ENCODE measurements around the gene NOX3. TPM values are rescaled to one million over a fixed set of nuclear protein-coding genes. Genes with fewer than 3 reads are reported as not detected.

The NOX3 gene
- total RNA-seq, 1 donor from 2014 or later, result not detected

GRCh38 chr6:155450240-155450581, 5.4 kb downstream of the NOX3 start:
- DNase-seq (no peak), ATAC-seq (no peak)
- H3K4me3 ChIP-seq, result no peak overlapping the region
- H3K9me3 ChIP-seq, result no peaks in the 10 kb centered on the region
- no peaks in the 10 kb centered on the region for H3K27me3 ChIP-seq (ENCODE audit: low read depth)
- no peaks in the 10 kb centered on the region for H3K36me3 ChIP-seq
- H3K27ac ChIP-seq, result no peak overlapping the region
- H3K4me1 ChIP-seq, result peaks cover 6% of the 10 kb centered on the region
- TF ChIP-seq CTCF (IDR thresholded peaks at IDR 0.05), result no peak
- intact Hi-C loops (cut with DNase I), result no loop called here

- Histone ChIP-seq H3K27ac (no peak overlapping the region), H3K4me1 (peaks cover 6% of the 10 kb centered on the region), H3K9me3 (no peaks in the 10 kb centered on the region), H3K4me3 (no peak overlapping the region), H3K36me3 (no peaks in the 10 kb centered on the region), H3K27me3 (ENCODE audit: low read depth) (no peaks in the 10 kb centered on the region)
- TF ChIP-seq CTCF (IDR thresholded peaks at IDR 0.05), result no peak
- ATAC-seq (no peak), DNase-seq (no peak)
- intact Hi-C loops (cut with DNase I), result no loop called here
Measured at GRCh38 chr6:155449450-155450239, 6.0 kb downstream of the NOX3 start.

- DNase-seq, result no peak
- intact Hi-C loops (cut with DNase I), result no loop called here
- H3K4me1 ChIP-seq, result peaks cover 6% of the 10 kb centered on the region
- H3K4me3 ChIP-seq, result no peak overlapping the region
- no peak for ATAC-seq
- no peak overlapping the region for H3K27ac ChIP-seq
- H3K9me3 ChIP-seq, result no peaks in the 10 kb centered on the region
- TF ChIP-seq CTCF (IDR thresholded peaks at IDR 0.05), result no peak
- no peaks in the 10 kb centered on the region for H3K36me3 ChIP-seq
- no peaks in the 10 kb centered on the region for H3K27me3 ChIP-seq (ENCODE audit: low read depth)
Measured at GRCh38 chr6:155448668-155449449, 6.8 kb downstream of the NOX3 start.

- Histone ChIP-seq H3K27me3 (ENCODE audit: low read depth) (no peaks in the 10 kb centered on the region), H3K4me3 (no peak overlapping the region), H3K4me1 (peaks cover 6% of the 10 kb centered on the region), H3K36me3 (no peaks in the 10 kb centered on the region), H3K27ac (no peak overlapping the region), H3K9me3 (no peaks in the 10 kb centered on the region)
- intact Hi-C loops (cut with DNase I), result no loop called here
- TF ChIP-seq CTCF (IDR thresholded peaks at IDR 0.05), result no peak
- DNase-seq (no peak), ATAC-seq (no peak)
Measured at GRCh38 chr6:155447949-155448348, 7.7 kb downstream of the NOX3 start.

GRCh38 chr6:155444952-155445903, 10.4 kb downstream of the NOX3 start:
- no peak for DNase-seq
- no peak for TF ChIP-seq CTCF (IDR thresholded peaks at IDR 0.05)
- no peak overlapping the region for H3K27ac ChIP-seq
- no peaks in the 10 kb centered on the region for H3K27me3 ChIP-seq (ENCODE audit: low read depth)
- H3K36me3 ChIP-seq, result no peaks in the 10 kb centered on the region
- intact Hi-C loops (cut with DNase I), result no loop called here
- H3K4me3 ChIP-seq, result no peak overlapping the region
- H3K9me3 ChIP-seq, result no peaks in the 10 kb centered on the region
- ATAC-seq, result no peak
- H3K4me1 ChIP-seq, result peaks cover 6% of the 10 kb centered on the region

Data from lower lobe of right lung (tissue), 2 donors.